Keratinocyte (primary cell): ENCODE measurements around the gene PRKAR2B. TPM values are rescaled to one million over a fixed set of nuclear protein-coding genes. Genes with fewer than 3 reads are reported as not detected.

Experiments
- DNase-seq: peaks from one replicate; pipeline ENCODE4 v3.0.0-alpha.2; 2011; ENCODE audit warnings: low read depth, missing footprints, low spot score
- FAIRE-seq: peaks from 2 replicates; lab custom pipeline; 2011; peaks lifted over from hg19 to GRCh38; lab: Jason Lieb, UNC
- H2AFZ ChIP-seq: 2 replicates; pipeline ENCODE4 v1.6.0; 2012; ENCODE audit warnings: low read length, control low read depth, inconsistent platforms; ENCODE audit not compliant: control insufficient read depth
- H3K27ac ChIP-seq: 2 replicates; pipeline ENCODE4 v1.5.1; 2011; ENCODE audit warnings: low read length; ENCODE audit not compliant: control insufficient read depth, insufficient read depth
- H3K27me3 ChIP-seq: 3 replicates; pipeline ENCODE4 v1.6.0; 2011; ENCODE audit warnings: low read length; ENCODE audit not compliant: control insufficient read depth, insufficient read depth; ENCODE audit errors: extremely low read depth
- H3K36me3 ChIP-seq, 2 experiments: 2 replicates in 1 of 2; 3 replicates in 1 of 2; pipeline ENCODE4 v1.5.1; 2011; ENCODE audit warnings: low read length in 2 of 2, mild to moderate bottlenecking in 1 of 2; ENCODE audit not compliant: control insufficient read depth in 2 of 2, insufficient read depth in 2 of 2; ENCODE audit errors: extremely low read depth in 1 of 2
- H3K4me1 ChIP-seq: 3 replicates; pipeline ENCODE4 v1.5.1; 2011; ENCODE audit warnings: low read length; ENCODE audit not compliant: control insufficient read depth, insufficient read depth; ENCODE audit errors: extremely low read depth
- H3K4me2 ChIP-seq: 3 replicates; pipeline ENCODE4 v1.6.0; 2011; ENCODE audit warnings: low read depth, low read length; ENCODE audit not compliant: control insufficient read depth, insufficient read depth; ENCODE audit errors: extremely low read depth
- H3K4me3 ChIP-seq, 3 experiments: fragments of 200-600 bp in 1 of 3; sonication (generic) in 1 of 3; 2 replicates in 2 of 3; 3 replicates in 1 of 3; pipeline ENCODE4 v1.5.1; 2011 to 2016; ENCODE audit warnings: low read length in 3 of 3, mild to moderate bottlenecking in 3 of 3, control low read depth in 2 of 3, inconsistent platforms in 1 of 3, low read depth in 1 of 3, mixed read lengths in 1 of 3, mixed run types in 1 of 3, moderate library complexity in 1 of 3; ENCODE audit not compliant: control insufficient read depth in 2 of 3, insufficient read depth in 2 of 3; ENCODE audit errors: extremely low read depth in 1 of 3
- H3K79me2 ChIP-seq: 2 replicates; pipeline ENCODE4 v1.6.0; 2012; ENCODE audit warnings: low read length; ENCODE audit not compliant: control insufficient read depth, insufficient read depth
- H3K9ac ChIP-seq: 3 replicates; pipeline ENCODE4 v1.6.0; 2011; ENCODE audit warnings: low read length; ENCODE audit not compliant: control insufficient read depth, insufficient read depth; ENCODE audit errors: extremely low read depth
- H3K9me1 ChIP-seq: 3 replicates; pipeline ENCODE4 v1.6.0; 2011; ENCODE audit warnings: low read length; ENCODE audit not compliant: control insufficient read depth, insufficient read depth; ENCODE audit errors: extremely low read depth
- H3K9me3 ChIP-seq: 2 replicates; pipeline ENCODE4 v1.5.1; 2012; ENCODE audit warnings: low read depth, low read length; ENCODE audit not compliant: control insufficient read depth
- H4K20me1 ChIP-seq: 3 replicates; pipeline ENCODE4 v1.6.0; 2011; ENCODE audit warnings: low read length; ENCODE audit not compliant: control insufficient read depth, insufficient read depth; ENCODE audit errors: extremely low read depth
- CTCF ChIP-seq, 3 experiments: IDR thresholded peaks in 1 of 3; conservative IDR thresholded peaks in 1 of 3; optimal IDR thresholded peaks in 1 of 3; 2 replicates in 2 of 3; 3 replicates in 1 of 3; pipeline versions ENCODE3 to v1.5.1; 2011; ENCODE audit warnings: low read length in 3 of 3, mild to moderate bottlenecking in 3 of 3, moderate library complexity in 2 of 3, control low read depth in 1 of 3, inconsistent platforms in 1 of 3; ENCODE audit not compliant: insufficient read depth in 2 of 3; ENCODE audit errors: extremely low read depth in 1 of 3
- EZH2 ChIP-seq: IDR thresholded peaks from one replicate; pipeline ENCODE4 v1.6.1; 2012; ENCODE audit warnings: inconsistent platforms, mild to moderate bottlenecking, low read length, moderate library complexity
- dilution Hi-C: fragments of 300-500 bp; cut with MboI; formaldehyde crosslinking; loops from one replicate; pipeline ENCODE4 v1.7.0; 2020; ENCODE audit warnings: low sequenced_read_pairs; ENCODE audit not compliant: extremely low pct_ligation_motif_present
- polyA plus RNA-seq, 5 experiments: library from polyadenylated mRNA; depleted of rRNA in 3 of 5; stranded (reverse) in 3 of 5; stranded (forward) in 1 of 5; unstranded in 1 of 5; fragments of >200 nt; gene quantifications; 1 replicate in 1 of 5; 2 replicates in 3 of 5; 3 replicates in 1 of 5; pipeline versions ENCODE4 v1.2.1 to v1.2.3, GENCODE V29; 2011 to 2012; ENCODE audit warnings: missing spikeins in 2 of 5, low read depth in 1 of 5, low replicate concordance in 1 of 5

PRKAR2B gene
- polyA plus RNA-seq, 1 donor (not counting 4 experiments of a cell fraction or from before 2014, with no cell fraction given), result 0.01 TPM

- no peaks in the 10 kb centered on the region for H3K9me1 ChIP-seq
- dilution Hi-C loops, result no loop called here
- no peaks in the 10 kb centered on the region for H3K9me3 ChIP-seq
- no peak overlapping the region for H2AFZ ChIP-seq
- H3K4me2 ChIP-seq, result no peak overlapping the region
- H4K20me1 ChIP-seq, result no peaks in the 10 kb centered on the region
- H3K9ac ChIP-seq, result no peak overlapping the region
- H3K36me3 ChIP-seq, result no peaks in the 10 kb centered on the region
- no peak for FAIRE-seq
- H3K79me2 ChIP-seq, result no peaks in the 10 kb centered on the region
- no peaks in the 10 kb centered on the region for H3K4me1 ChIP-seq
- no peak overlapping the region for H3K4me3 ChIP-seq
- TF ChIP-seq EZH2 (no peak), CTCF (optimal IDR thresholded peaks at IDR 0.05 in 1 of 3, IDR thresholded peaks at IDR 0.05 in 1 of 3, conservative IDR thresholded peaks at IDR 0.05 in 1 of 3; ENCODE audit: extremely low read depth in 1 of 3, insufficient read depth in 2 of 3, low read length in 3 of 3) (no peak)
- H3K27ac ChIP-seq, result no peak overlapping the region
- no peaks in the 10 kb centered on the region for H3K27me3 ChIP-seq
- DNase-seq, result no peak
These were observed 46.8 kb upstream of the PRKAR2B start for GRCh38 chr7:106997487-106998271.

- Histone ChIP-seq H3K79me2 (no peaks in the 10 kb centered on the region), H4K20me1 (no peaks in the 10 kb centered on the region)
These were observed 45.5 kb upstream of the PRKAR2B start for GRCh38 chr7:106999023-106999422.

More at GRCh38 chr7:106999023-106999422, 45.5 kb upstream of the PRKAR2B start:
- no peak for TF ChIP-seq CTCF (optimal IDR thresholded peaks at IDR 0.05 in 1 of 3, IDR thresholded peaks at IDR 0.05 in 1 of 3, conservative IDR thresholded peaks at IDR 0.05 in 1 of 3; ENCODE audit: extremely low read depth in 1 of 3, insufficient read depth in 2 of 3, low read length in 3 of 3)
- TF ChIP-seq EZH2, result no peak
- Histone ChIP-seq H2AFZ (no peak overlapping the region), H3K4me1 (no peaks in the 10 kb centered on the region), H3K9me3 (no peaks in the 10 kb centered on the region), H3K4me3 (no peak overlapping the region), H3K4me2 (no peak overlapping the region), H3K27me3 (no peaks in the 10 kb centered on the region), H3K27ac (no peak overlapping the region), H3K9ac (no peak overlapping the region), H3K36me3 (no peaks in the 10 kb centered on the region), H3K9me1 (no peaks in the 10 kb centered on the region)
- no peak for FAIRE-seq
- DNase-seq, result no peak
- dilution Hi-C loops, result no loop called here
